Psoas muscle (tissue), 8 donors: ENCODE measurements around the gene FLRT2. TPM values are rescaled to one million over a fixed set of nuclear protein-coding genes. Genes with fewer than 3 reads are reported as not detected.

ENCODE experiments used
- ATAC-seq, 4 donors: fragments of 200-7000 bp; cut with Tn5 transposase; one replicate each; pipeline ENCODE4 v1.9.1; 2020; ENCODE audit warnings: moderate library complexity in 3 of 4, mild to moderate bottlenecking in 2 of 4
- DNase-seq, 2 donors: peaks; one replicate each; pipeline ENCODE4 v3.0.0-alpha.2; 2020
- H3K27ac ChIP-seq: fragments of 200-600 bp; one replicate; pipeline ENCODE4 v1.8.0; 2022
- H3K27me3 ChIP-seq, 3 donors: fragments of 200-600 bp in 1 of 3; one replicate each; pipeline versions ENCODE4 v1.6.1 to v1.8.0; 2013 to 2022; ENCODE audit warnings: low read length in 2 of 3, mild to moderate bottlenecking in 2 of 3, moderate library complexity in 1 of 3; ENCODE audit not compliant: insufficient read depth in 3 of 3
- H3K36me3 ChIP-seq, 2 donors: fragments of 200-600 bp in 1 of 2; one replicate each; pipeline versions ENCODE4 v1.6.1 to v1.8.0; 2013 to 2022; ENCODE audit warnings: low read depth in 1 of 2, mild to moderate bottlenecking in 1 of 2, moderate library complexity in 1 of 2; ENCODE audit not compliant: insufficient read depth in 1 of 2
- H3K4me1 ChIP-seq: fragments of 200-600 bp; one replicate; pipeline ENCODE4 v1.8.0; 2022
- H3K4me3 ChIP-seq: fragments of 200-600 bp; one replicate; pipeline ENCODE4 v1.8.0; 2022; ENCODE audit warnings: mild to moderate bottlenecking
- H3K9me3 ChIP-seq: fragments of 200-600 bp; one replicate; pipeline ENCODE4 v1.8.0; 2022
- CTCF ChIP-seq: fragments of 200-600 bp; IDR thresholded peaks from one replicate; pipeline ENCODE4 v1.8.0; 2022; ENCODE audit warnings: antibody characterized with exemption
- WGBS, 3 donors: extraction: QIAGEN DNeasy Blood & Tissue Kit; methylation state at CpG; one replicate each; pipeline versions ENCODE4 v1.1.6 to v1.1.7; 2013; 5-methylcytosine and 5-hydroxymethylcytosine counted together
- intact Hi-C, 2 donors: fragments of 100-400 bp; cut with DNase I; formaldehyde crosslinking; loops; one replicate each; pipeline versions ENCODE4 v1.11.0 to v1.14.2; 2022
- polyA plus RNA-seq, 3 donors: library from polyadenylated mRNA; stranded (reverse); fragments of 200-250 nt; gene quantifications; one replicate each; pipeline ENCODE4 v1.2.3, GENCODE V29; 2013
- total RNA-seq, 4 donors: library from RNA; stranded (reverse); fragmentation: NEBNext Ultra II Directional in 2 of 4; extraction: Animal tissue kit (Norgen Biotek cat#: 25700) in 2 of 4; gene quantifications; one replicate each; pipeline versions ENCODE4 v1.2.1 to v1.2.4, GENCODE V29; 2021 to 2023
- donor health status: healthy with polysubstance abuse.
- donor health status: DM: no; HTN: no; CAD: no; lungs with moderate emphysema.
- donor health status: Bipolar disorder and iron deficiency.
- donor health status: healthy.
- donor health status: DM: yes; HTN: yes; CAD: no.
- donor health status: DM: no; HTN: no; CAD: no.
- donor health status: DM: no; HTN: no; CAD: no.
- donor health status: DM: yes; HTN: yes; CAD: no.

Gene FLRT2
- total and polyA plus RNA-seq, 7 donors = 1.3 to 10.2 (median 2.4) TPM

- no peak for TF ChIP-seq CTCF
- no peak overlapping the region for H3K4me3 ChIP-seq
- H3K4me1 ChIP-seq = peaks cover 4% of the 10 kb centered on the region
- no peaks in the 10 kb centered on the region for H3K27me3 ChIP-seq
- WGBS, 3 donors = 70 to 73% (median 72%) methylated on average over 6 of the region's 6 CpGs
- H3K27ac ChIP-seq = no peak overlapping the region
- H3K36me3 ChIP-seq = no peaks in the 10 kb centered on the region
- intact Hi-C loops = no loop called here
- ATAC-seq (peak in 1 of 4 donors; percentile 19), DNase-seq (no peak)
- H3K9me3 ChIP-seq = no peaks in the 10 kb centered on the region
Observed at GRCh38 chr14:85584481-85584880, 54.5 kb downstream of the FLRT2 start.

- intact Hi-C loops = no loop called here
- no peak for TF ChIP-seq CTCF
- H3K27ac ChIP-seq = peak overlapping the region; percentile 25
Observed at GRCh38 chr14:85587151-85587711, 57.3 kb downstream of the FLRT2 start.

GRCh38 chr14:85590784-85591183 lies 60.8 kb downstream of the FLRT2 start:
- intact Hi-C loops = no loop called here
- DNase-seq = no peak
- Histone ChIP-seq H3K27ac (no peak overlapping the region), H3K27me3 (no peaks in the 10 kb centered on the region), H3K4me1 (no peaks in the 10 kb centered on the region), H3K4me3 (no peak overlapping the region), H3K36me3 (no peaks in the 10 kb centered on the region), H3K9me3 (no peaks in the 10 kb centered on the region)
- ATAC-seq = no peak
- no peak for TF ChIP-seq CTCF

More at GRCh38 chr14:85587151-85587711, 57.3 kb downstream of the FLRT2 start:
- H3K36me3 ChIP-seq = no peaks in the 10 kb centered on the region
- no peaks in the 10 kb centered on the region for H3K9me3 ChIP-seq
- peak in 3 of 4 donors; percentile 21 to 29 (median 24) for ATAC-seq
- 48 to 60% (median 53%) methylated on average over 6 of the region's 6 CpGs for WGBS, 3 donors
- no peak for DNase-seq
- no peak overlapping the region for H3K4me3 ChIP-seq
- H3K4me1 ChIP-seq = peaks cover 4% of the 10 kb centered on the region
- H3K27me3 ChIP-seq = no peaks in the 10 kb centered on the region

GRCh38 chr14:85594217-85594616 lies 64.3 kb downstream of the FLRT2 start:
- DNase-seq = no peak
- Histone ChIP-seq H3K9me3 (no peaks in the 10 kb centered on the region), H3K4me1 (no peaks in the 10 kb centered on the region), H3K4me3 (no peak overlapping the region), H3K36me3 (no peaks in the 10 kb centered on the region), H3K27ac (no peak overlapping the region), H3K27me3 (no peaks in the 10 kb centered on the region)
- no peak for ATAC-seq
- no peak for TF ChIP-seq CTCF
- intact Hi-C loops = no loop called here
- 92 to 94% (median 93%) methylated on average over 3 of the region's 3 CpGs for WGBS, 3 donors

- Histone ChIP-seq H3K4me1 (no peaks in the 10 kb centered on the region), H3K9me3 (no peaks in the 10 kb centered on the region), H3K4me3 (no peak overlapping the region), H3K36me3 (no peaks in the 10 kb centered on the region), H3K27ac (no peak overlapping the region), H3K27me3 (no peaks in the 10 kb centered on the region)
- ATAC-seq (no peak), DNase-seq (no peak)
- 78 to 86% (median 82%) methylated on average over 10 of the region's 10 CpGs for whole genome bisulfite sequencing, 3 donors
- intact Hi-C loops = no loop called here
- TF ChIP-seq CTCF = no peak
Observed at GRCh38 chr14:85595981-85596380, 66.0 kb downstream of the FLRT2 start.
